Measurements from ENCODE around the gene RETREG1.

The RETREG1 gene

GRCh38 chr5:16518606-16519005, 98.2 kb downstream of the RETREG1 start:
- TF ChIP-seq POLR2AphosphoS5 (IDR thresholded peaks at IDR 0.05; ENCODE audit: low read depth) (no peak), SPI1 (IDR thresholded peaks at IDR 0.05; ENCODE audit: borderline replicate concordance, low read depth) (no peak), REST (IDR thresholded peaks at IDR 0.05; ENCODE audit: insufficient replicate concordance, low read depth) (no peak)
- H3K27me3 ChIP-seq (ENCODE audit: insufficient read depth, poor library complexity, severe bottlenecking), result no peaks in the 10 kb centered on the region
- no peak overlapping the region for H3K4me3 ChIP-seq (replicated peaks; ENCODE audit: insufficient read depth, low read length)
- no peak overlapping the region for H3K27ac ChIP-seq (replicated peaks)
- no peak for DNase-seq (ENCODE audit: low read depth in 1 of 2, low spot score in 1 of 2)

- no peak for DNase-seq (ENCODE audit: low read depth in 1 of 2, low spot score in 1 of 2)
- H3K4me3 ChIP-seq (replicated peaks; ENCODE audit: insufficient read depth, low read length), result no peak overlapping the region
- TF ChIP-seq REST (IDR thresholded peaks at IDR 0.05; ENCODE audit: insufficient replicate concordance, low read depth), result no peak
- TF ChIP-seq SPI1 (IDR thresholded peaks at IDR 0.05; ENCODE audit: borderline replicate concordance, low read depth), result no peak
- no peak for TF ChIP-seq CTCF (IDR thresholded peaks at IDR 0.05; ENCODE audit: insufficient read depth, low read length)
- no peak for TF ChIP-seq GABPA (IDR thresholded peaks at IDR 0.05; ENCODE audit: low read depth)
- no peak for TF ChIP-seq POLR2AphosphoS5 (IDR thresholded peaks at IDR 0.05; ENCODE audit: low read depth)
- H3K27me3 ChIP-seq (ENCODE audit: insufficient read depth, poor library complexity, severe bottlenecking), result no peaks in the 10 kb centered on the region
- H3K27ac ChIP-seq (replicated peaks), result no peak overlapping the region
Measured at GRCh38 chr5:16515532-16515931, 101.3 kb downstream of the RETREG1 start.

DNA sequence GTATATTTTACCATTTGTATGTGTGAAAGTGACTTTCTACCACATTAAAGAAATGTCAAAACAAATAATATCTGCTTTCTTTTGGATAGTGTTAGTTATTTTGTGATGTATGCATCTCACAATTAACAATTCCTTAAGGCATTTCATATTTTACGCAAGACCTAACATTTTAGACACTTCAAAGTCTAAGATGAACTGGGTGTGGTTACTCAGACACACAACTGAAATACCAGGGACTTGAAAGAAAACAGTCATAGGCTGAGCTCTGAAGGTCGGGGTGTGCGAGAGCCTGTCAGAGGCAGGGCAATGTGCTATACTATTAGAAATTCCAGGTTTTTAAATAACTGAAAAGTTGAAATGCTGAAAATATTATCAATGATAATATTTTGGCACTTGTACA, 106.7 kb downstream of the RETREG1 start:
- Histone ChIP-seq H3K27me3 (ENCODE audit: insufficient read depth, poor library complexity, severe bottlenecking) (no peaks in the 10 kb centered on the region), H3K4me3 (replicated peaks; ENCODE audit: insufficient read depth, low read length) (no peak overlapping the region), H3K27ac (replicated peaks) (peak overlapping the region; percentile 64)
- DNase-seq (ENCODE audit: low read depth in 1 of 2, low spot score in 1 of 2), result no peak
- no peak for TF ChIP-seq SPI1 (IDR thresholded peaks at IDR 0.05; ENCODE audit: borderline replicate concordance, low read depth)
- no peak for TF ChIP-seq POLR2AphosphoS5 (IDR thresholded peaks at IDR 0.05; ENCODE audit: low read depth)
- TF ChIP-seq CTCF (IDR thresholded peaks at IDR 0.05; ENCODE audit: insufficient read depth, low read length), result no peak
- TF ChIP-seq GABPA (IDR thresholded peaks at IDR 0.05; ENCODE audit: low read depth), result no peak
- no peak for TF ChIP-seq REST (IDR thresholded peaks at IDR 0.05; ENCODE audit: insufficient replicate concordance, low read depth)

Measured in HL-60 (cell line).